Measurements from ENCODE around the gene TUG1. TPM values are rescaled to one million over a fixed set of nuclear protein-coding genes. Genes with fewer than 3 reads are reported as not detected.

TUG1 gene
- total RNA-seq, 4 donors from 2014 or later = 63.5 to 90.4 (median 77.0) TPM

DNA sequence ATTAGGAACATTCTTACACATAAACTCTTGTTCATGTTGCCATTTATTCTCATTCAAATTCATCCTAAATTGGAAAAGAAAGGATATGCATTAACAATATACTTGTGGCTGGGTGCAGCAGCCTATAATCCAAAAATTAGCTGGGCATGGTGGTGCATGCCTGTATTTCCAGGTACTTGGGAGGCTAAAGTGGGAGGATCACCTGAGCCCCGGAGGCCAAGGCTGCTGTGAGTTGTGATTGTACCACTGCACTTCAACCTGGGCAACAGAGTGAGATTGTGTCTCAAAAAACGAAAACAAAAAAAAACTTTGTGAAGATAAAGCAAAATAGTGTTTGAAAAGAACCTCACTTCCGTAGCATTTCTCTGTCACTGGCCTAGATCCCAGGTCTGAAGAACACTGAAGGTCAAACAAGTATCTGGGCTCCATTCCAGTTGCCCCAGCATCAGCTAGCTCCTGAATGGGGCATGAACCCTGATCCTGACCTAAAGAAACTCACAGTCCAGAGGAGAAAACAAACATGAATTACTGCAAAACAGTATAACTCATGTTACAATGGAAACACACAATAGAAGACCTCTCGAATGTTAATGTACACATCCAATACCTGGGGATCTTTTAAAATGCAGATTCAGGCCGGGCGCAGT lies 32.2 kb downstream of the TUG1 start:
- DNase-seq (ENCODE audit: low spot score in 2 of 2) = no peak
- Histone ChIP-seq H3K9me3 (peaks cover 0 to 20% (median 7%) of the 10 kb centered on the region in 4 donors), H3K4me1 (no peaks in the 10 kb centered on the region), H3K36me3 (no peaks in the 10 kb centered on the region), H3K27me3 (no peaks in the 10 kb centered on the region), H3K27ac (no peak overlapping the region), H3K4me3 (no peak overlapping the region)
- WGBS, 2 donors = 75 to 78% methylated on average over 6 of the region's 6 CpGs
- TF ChIP-seq EP300 (IDR thresholded peaks at IDR 0.05) = no peak
- no peak for TF ChIP-seq POLR2A (IDR thresholded peaks at IDR 0.05)
- no peak for TF ChIP-seq CTCF (IDR thresholded peaks at IDR 0.05)

GRCh38 chr22:31005535-31005934 lies 36.5 kb downstream of the TUG1 start:
- no peaks in the 10 kb centered on the region for H3K27me3 ChIP-seq
- H3K4me1 ChIP-seq = no peaks in the 10 kb centered on the region
- H3K36me3 ChIP-seq = no peaks in the 10 kb centered on the region
- no peak overlapping the region for H3K27ac ChIP-seq
- no peak for DNase-seq (ENCODE audit: low spot score in 2 of 2)
- H3K9me3 ChIP-seq = peaks cover 0 to 47% (median 7%) of the 10 kb centered on the region in 4 donors
- H3K4me3 ChIP-seq = no peak overlapping the region
- TF ChIP-seq EP300 (IDR thresholded peaks at IDR 0.05) (no peak), CTCF (IDR thresholded peaks at IDR 0.05) (no peak), POLR2A (IDR thresholded peaks at IDR 0.05) (no peak)

- WGBS, 2 donors = 82 to 84% methylated on average over 3 of the region's 3 CpGs
- no peaks in the 10 kb centered on the region for H3K9me3 ChIP-seq
- no peak overlapping the region for H3K4me3 ChIP-seq
- H3K27ac ChIP-seq = no peak overlapping the region
- H3K4me1 ChIP-seq = no peaks in the 10 kb centered on the region
- H3K36me3 ChIP-seq = no peaks in the 10 kb centered on the region
- TF ChIP-seq CTCF (IDR thresholded peaks at IDR 0.05) (no peak), POLR2A (IDR thresholded peaks at IDR 0.05) (no peak), EP300 (IDR thresholded peaks at IDR 0.05) (no peak)
- H3K27me3 ChIP-seq = no peaks in the 10 kb centered on the region
- DNase-seq (ENCODE audit: low spot score in 2 of 2) = no peak
Measured at GRCh38 chr22:31019191-31019930, 50.3 kb downstream of the TUG1 start.

DNA sequence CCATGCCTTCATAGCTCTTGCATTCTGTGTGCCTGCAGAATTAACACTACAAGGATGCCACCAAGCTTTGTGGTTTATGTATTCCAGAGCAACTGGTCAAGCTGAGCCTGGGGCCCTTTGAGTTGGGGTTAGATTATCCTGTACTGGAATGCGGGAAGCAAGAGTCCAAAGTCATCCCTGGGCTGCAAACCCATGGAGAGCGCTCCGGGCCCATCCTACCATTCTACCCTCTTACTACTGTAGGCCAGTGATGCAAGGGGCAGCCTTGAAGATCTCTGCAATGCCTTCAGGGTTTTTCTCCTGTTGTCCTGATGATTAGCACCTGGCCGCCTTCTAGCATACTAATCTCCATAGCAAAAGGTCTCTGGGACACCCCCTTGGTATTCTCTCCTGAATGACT lies 51.3 kb downstream of the TUG1 start:
- Histone ChIP-seq H3K27me3 (no peaks in the 10 kb centered on the region), H3K4me1 (no peaks in the 10 kb centered on the region), H3K9me3 (no peaks in the 10 kb centered on the region), H3K36me3 (no peaks in the 10 kb centered on the region), H3K4me3 (no peak overlapping the region), H3K27ac (no peak overlapping the region)
- 90 to 92% methylated on average over 4 of the region's 4 CpGs for WGBS, 2 donors
- DNase-seq (ENCODE audit: low spot score in 2 of 2) = no peak
- TF ChIP-seq CTCF (IDR thresholded peaks at IDR 0.05) = no peak
- no peak for TF ChIP-seq EP300 (IDR thresholded peaks at IDR 0.05)
- TF ChIP-seq POLR2A (IDR thresholded peaks at IDR 0.05) = no peak

DNA sequence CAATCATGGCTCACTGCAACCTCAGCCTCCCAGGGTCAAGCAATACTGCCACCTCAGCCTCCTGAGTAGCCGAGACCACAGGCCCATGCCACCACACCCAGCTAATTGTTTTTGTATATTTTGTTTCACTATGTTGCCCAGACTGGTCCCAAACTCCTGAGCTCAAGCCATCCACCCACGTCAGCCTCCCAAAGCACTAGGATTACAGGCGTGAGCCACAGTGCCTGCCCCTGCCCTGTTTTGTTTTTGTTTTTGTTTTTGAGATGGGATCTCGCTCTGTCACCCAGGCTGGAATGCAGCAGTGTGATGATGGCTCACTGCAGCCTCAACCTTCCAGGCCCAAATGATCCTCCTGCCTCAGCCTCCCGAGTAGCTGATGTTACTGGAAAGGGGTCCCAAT lies 53.5 kb downstream of the TUG1 start:
- no peaks in the 10 kb centered on the region for H3K4me1 ChIP-seq
- no peaks in the 10 kb centered on the region for H3K36me3 ChIP-seq
- TF ChIP-seq POLR2A (IDR thresholded peaks at IDR 0.05) (no peak), EP300 (IDR thresholded peaks at IDR 0.05) (no peak), CTCF (IDR thresholded peaks at IDR 0.05) (no peak)
- H3K27me3 ChIP-seq = no peaks in the 10 kb centered on the region
- DNase-seq (ENCODE audit: low spot score in 2 of 2) = no peak
- no peaks in the 10 kb centered on the region for H3K9me3 ChIP-seq
- no peak overlapping the region for H3K4me3 ChIP-seq
- H3K27ac ChIP-seq = no peak overlapping the region
- 80 to 88% methylated on average over 5 of the region's 5 CpGs for WGBS, 2 donors

Data from tibial nerve (tissue), 4 donors.